H4 (cell line): ENCODE results near the gene KANSL1. TPM values are rescaled to one million over a fixed set of nuclear protein-coding genes. Genes with fewer than 3 reads are reported as not detected.
A peak's percentile ranks its signal among the peaks of the same experiment; 100 is the strongest.
"Not testable (repeated sequence)": the region's sequence is repeated elsewhere in the genome, so short reads cannot be mapped to it uniquely, and the experiment has no call there.

Source experiments
- DNase-seq: peaks from one replicate; pipeline ENCODE4 v3.0.0-alpha.2; 2015; ENCODE audit warnings: low spot score
- total RNA-seq: library from RNA; depleted of rRNA; stranded (reverse); fragments of >200 nt; shearing (Covaris generic); gene quantifications from 2 replicates; pipeline ENCODE4 v1.2.3, GENCODE V29; 2014; rRNA removed

KANSL1 gene
- 13.9 and 22.6 TPM in 2 replicates for total RNA-seq

GRCh38 chr17:46193151-46193625, at the start of gene KANSL1:
TSS of gene KANSL1 (minus strand) at chr17:46193429. CDS start at chr17:46172143, 21,286 bp downstream.
- DNase-seq, result peak; percentile 93

- DNase-seq, result not testable (repeated sequence)
Observed at GRCh38 chr17:46231359-46231758, 38.1 kb upstream of the KANSL1 start.

GRCh38 chr17:46225274-46225794, 32.1 kb upstream of the KANSL1 start:
- peak; percentile 93 for DNase-seq

GRCh38 chr17:46224864-46225263, 31.6 kb upstream of the KANSL1 start:
- not testable (repeated sequence) for DNase-seq

DNA sequence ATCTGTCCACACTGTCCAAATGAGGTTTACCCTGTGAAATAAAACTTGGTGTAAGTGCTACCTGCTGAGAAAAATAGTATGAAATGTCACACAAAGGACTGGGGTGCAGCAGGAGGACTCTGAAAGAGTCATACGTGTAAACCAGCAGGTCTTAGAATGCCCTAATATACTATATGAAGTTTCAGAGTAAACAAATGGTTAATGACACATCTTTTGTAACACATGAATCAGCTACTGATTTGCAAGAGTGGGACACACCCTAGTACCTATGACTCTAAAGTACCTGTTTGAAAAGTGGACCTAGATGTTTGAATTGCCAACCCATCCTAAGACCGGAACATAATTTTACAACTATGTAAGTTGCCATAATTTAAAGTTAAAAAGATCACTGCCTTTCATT, 29.8 kb upstream of the KANSL1 start:
- not testable (repeated sequence) for DNase-seq

GRCh38 chr17:46216682-46217081, 23.5 kb upstream of the KANSL1 start:
- DNase-seq, result no peak

DNA sequence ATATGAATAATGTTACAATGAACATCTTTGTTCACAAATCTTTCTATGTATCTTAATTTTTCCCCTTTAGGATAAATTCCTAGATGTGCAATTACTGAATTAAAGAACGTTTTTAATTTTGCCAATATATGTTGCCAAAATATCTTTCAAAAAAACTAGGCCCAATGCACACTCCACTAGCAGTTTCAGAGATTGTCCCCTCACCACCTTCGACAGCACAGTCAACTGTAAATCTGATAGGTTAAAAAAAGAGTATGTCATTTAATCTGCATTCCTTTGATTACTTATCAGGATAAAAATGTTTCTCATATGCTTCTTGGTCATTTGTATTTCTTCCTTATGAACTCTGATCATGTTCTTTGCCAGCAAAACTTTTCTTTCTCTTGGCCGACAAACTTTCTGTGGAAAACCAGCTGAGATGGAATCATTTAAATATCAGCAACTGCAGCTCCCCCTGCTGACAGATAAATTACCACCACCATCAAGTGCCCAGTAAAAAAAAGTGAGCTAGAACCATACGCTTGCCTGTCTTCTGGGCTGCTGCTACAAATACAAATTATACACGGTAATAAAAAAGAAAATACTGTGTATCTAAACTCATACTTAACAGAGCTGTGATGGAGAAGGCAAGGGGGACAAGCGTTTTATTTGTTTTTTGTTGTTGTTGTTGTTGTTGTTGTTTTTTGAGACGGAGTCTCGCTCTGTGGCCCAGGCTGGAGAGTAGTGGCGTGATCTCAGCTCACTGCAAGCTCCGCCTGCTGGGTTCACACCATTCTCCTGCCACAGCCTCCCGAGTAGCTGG, 19.6 kb upstream of the KANSL1 start:
- DNase-seq, result peak; percentile 72

- DNase-seq, result no peak
Observed at GRCh38 chr17:46208997-46209396, 15.8 kb upstream of the KANSL1 start.

GRCh38 chr17:46205975-46206374, 12.7 kb upstream of the KANSL1 start:
- DNase-seq, result no peak

DNA sequence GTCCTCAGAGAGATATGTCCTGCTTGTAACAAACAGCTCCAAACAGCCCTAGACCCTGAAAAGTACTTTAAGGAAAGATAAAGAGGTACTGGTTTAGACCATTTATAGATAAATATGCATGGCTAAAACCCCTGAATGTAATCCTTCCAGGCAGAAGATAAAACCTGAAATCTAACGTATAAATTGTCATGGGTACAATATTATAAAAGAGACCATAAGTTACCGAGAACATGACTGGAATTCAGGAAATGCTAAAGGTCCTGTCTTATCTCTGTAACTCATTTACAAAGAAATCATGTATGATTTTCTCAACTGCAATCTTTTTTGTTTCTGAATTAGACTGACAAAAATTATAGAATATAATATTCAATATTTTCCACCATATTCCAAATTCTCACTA, 9.2 kb upstream of the KANSL1 start:
- DNase-seq, result no peak

DNA sequence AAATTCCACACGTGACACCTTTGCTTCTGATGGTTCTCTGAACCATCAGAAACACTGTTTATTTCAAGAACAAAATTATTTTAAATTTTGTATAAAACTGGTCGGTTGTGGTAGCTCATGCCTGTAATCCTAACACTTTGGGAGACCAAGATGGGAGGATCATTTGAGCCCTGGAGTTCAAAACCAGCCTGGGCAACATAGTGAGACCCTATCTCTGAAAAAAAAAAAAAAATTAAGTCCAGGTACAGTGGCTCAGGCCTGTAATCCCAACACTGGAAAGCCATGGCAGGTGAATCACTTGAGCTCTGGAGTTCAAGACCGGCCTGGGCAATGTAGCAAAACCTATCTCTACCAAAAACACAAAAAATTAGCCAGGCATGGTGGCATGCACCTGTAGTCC, 8.3 kb upstream of the KANSL1 start:
- no peak for DNase-seq

DNA sequence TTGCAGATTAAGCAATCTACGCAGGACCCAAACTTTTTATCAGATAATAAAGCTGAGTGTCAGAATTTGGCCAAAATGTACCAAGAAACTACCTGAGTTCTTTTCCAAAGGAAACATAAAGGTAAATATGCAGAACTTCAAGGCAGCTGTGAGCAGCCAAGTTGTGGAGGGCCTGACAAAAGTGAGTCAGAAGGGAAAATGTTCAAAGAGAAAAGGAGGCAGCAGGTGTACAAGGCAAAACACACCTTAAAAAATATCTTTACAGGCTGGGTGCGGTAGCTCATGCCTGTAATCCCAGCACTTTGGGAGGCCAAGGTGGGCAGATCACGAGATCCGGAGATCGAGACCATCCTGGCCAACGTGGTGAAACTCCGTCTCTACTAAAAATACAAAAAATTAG, 7.0 kb upstream of the KANSL1 start:
- no peak for DNase-seq

GRCh38 chr17:46199379-46199778, 6.2 kb upstream of the KANSL1 start:
- DNase-seq, result no peak

GRCh38 chr17:46198233-46198632, 5.0 kb upstream of the KANSL1 start:
- no peak for DNase-seq

GRCh38 chr17:46197530-46197929, 4.3 kb upstream of the KANSL1 start:
- no peak for DNase-seq

GRCh38 chr17:46195939-46196716, 2.9 kb upstream of the KANSL1 start:
- DNase-seq, result no peak

- DNase-seq, result no peak
Observed at GRCh38 chr17:46195217-46195855, 2.1 kb upstream of the KANSL1 start.

DNA sequence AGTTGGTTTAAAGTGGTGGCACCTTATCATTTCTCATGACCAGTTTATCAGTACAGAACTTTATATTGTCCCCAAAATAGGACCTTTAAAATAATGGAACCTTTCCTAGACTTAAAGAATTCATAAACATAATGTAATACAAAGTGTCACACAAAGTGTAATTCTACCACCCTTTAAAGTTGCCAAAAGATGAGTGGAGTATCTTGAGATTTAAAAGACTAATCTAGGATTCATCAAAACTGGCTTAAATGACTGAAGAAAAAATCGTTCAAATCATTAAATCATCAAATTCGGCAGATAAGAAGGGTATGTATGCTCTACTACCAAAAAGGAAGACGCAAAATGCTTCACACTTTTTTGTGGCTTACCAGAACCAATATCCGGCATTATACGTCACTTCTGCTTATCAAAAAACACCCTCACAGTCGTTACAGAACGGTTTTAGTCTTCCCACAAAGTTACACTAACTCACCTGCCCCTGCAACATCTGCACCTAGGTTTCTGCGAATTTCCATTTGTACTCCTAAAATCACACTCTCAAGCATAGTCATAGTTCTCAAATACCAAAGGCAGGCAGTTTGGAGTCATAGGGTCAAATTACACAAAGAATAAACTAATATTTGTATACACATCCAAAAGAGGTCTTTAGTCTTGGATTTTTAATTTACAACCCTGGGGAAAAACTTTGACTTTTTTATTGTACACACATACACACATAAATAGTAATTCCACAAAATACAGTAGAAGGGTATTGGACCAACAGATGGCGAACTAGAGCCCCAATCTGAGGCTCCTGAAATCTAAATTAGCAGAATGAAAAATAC, 1.4 kb upstream of the KANSL1 start:
- peak; percentile 60 for DNase-seq

GRCh38 chr17:46193626-46194392, 580 bp upstream of the KANSL1 start:
- peak; percentile 93 for DNase-seq

DNA sequence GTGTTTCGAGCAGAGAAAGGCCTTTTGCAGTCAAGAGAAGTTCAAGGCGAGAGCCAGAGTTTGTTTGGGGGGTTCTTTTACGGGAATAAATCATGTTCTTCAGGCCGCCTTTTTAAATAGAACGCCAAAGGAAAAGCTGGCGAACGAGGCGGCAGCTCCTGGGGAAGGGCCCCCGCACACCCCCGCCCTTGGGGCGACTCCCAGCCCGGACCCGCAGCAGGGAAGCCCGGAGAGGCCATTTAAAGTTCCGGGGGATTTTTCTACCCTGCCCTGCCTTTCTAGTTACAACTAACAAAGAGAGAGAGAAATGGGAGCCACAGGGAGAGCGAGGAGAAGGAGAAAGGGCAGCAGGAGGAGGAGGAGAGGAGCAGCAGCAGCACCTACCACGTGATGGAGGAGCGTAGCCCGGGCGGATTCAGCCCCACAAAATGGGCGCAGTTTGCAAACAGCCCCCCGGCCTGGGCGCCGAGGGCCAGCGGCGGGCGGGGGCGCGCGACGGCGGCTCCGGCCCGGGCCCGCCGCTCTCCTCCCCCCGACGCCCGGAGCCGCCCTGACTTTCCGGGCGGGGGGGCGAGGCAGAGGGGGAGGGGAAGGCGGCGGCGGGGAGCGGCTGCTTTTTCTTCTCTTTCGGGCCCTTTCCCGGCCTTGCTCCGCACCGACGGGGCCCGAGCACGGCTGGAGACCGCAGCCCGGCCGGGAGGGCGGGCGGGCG, 634 bp downstream of the KANSL1 start:
- DNase-seq, result peak; percentile 81
